Measurements from ENCODE around the gene PAQR8. TPM values are rescaled to one million over a fixed set of nuclear protein-coding genes. Genes with fewer than 3 reads are reported as not detected.

The PAQR8 gene
- total and polyA plus RNA-seq, 2 of the 13 experiments (the other 11 are each of a cell fraction or from before 2014, with no cell fraction given): 37.7 to 50.7 TPM

DNA sequence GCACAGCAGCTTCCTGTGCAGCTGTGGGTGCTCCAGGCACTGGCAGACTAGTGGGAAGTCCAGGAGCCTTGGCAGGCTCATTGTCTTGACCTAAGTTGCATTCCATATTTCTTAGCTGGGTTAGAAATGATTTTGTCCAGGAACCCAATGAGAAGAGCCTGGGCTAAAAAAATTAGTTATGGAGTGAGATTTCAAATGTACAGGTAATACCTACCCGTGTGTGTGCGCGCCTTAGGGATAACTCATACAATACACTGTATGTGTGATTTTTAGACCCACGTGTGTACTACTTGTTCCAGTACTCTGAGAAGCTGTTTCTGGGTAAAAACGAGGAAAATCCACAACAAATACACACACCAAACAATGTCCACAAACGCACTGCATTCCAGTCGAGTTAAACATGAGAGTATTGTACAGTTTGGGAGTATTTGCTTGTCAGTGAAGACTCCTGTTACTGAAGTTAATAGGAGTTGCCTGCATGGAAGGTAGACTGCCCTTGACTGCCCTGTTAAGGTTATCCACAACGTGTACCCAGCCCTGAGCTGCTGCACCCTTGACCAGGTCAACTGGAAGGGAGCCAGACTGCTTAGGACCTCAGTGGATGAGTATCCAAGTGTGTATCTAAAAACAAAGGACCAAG, 1.4 kb downstream of the PAQR8 start (continued):
- TF ChIP-seq ARHGAP35 (CRISPR knock-in tag; IDR thresholded peaks at IDR 0.05; ENCODE audit: borderline replicate concordance) (no peak), DNMT3B (CRISPR knock-in tag; conservative IDR thresholded peaks at IDR 0.05) (no peak), RARA (CRISPR knock-in tag; IDR thresholded peaks at IDR 0.05) (peak; percentile 98), TOE1 (CRISPR knock-in tag; IDR thresholded peaks at IDR 0.05) (no peak), KDM4B (CRISPR knock-in tag; IDR thresholded peaks at IDR 0.05) (no peak), ELF3 (CRISPR knock-in tag; IDR thresholded peaks at IDR 0.05) (peak; percentile 18), NCOR1 (IDR thresholded peaks at IDR 0.05; ENCODE audit: borderline replicate concordance, low read length) (peak; percentile 47; the same call in 1 of the 2 replicates), ZNF33B (CRISPR knock-in tag; IDR thresholded peaks at IDR 0.05) (no peak), DNMT1 (CRISPR knock-in tag; IDR thresholded peaks at IDR 0.05) (no peak), ZNF556 (CRISPR knock-in tag; IDR thresholded peaks at IDR 0.05; ENCODE audit: borderline replicate concordance) (0 out of 2 replicates have a peak, but pooled peaks have one; percentile 44), ARNTL (CRISPR knock-in tag; IDR thresholded peaks at IDR 0.05) (no peak), ZNF543 (CRISPR knock-in tag; IDR thresholded peaks at IDR 0.05) (no peak), ZNF607 (CRISPR knock-in tag; IDR thresholded peaks at IDR 0.05; ENCODE audit: borderline replicate concordance) (no peak), IRF2 (CRISPR knock-in tag; IDR thresholded peaks at IDR 0.05) (peak; percentile 70; the same call in 1 of the 2 replicates), SP4 (CRISPR knock-in tag; IDR thresholded peaks at IDR 0.05) (no peak), NR1H2 (CRISPR knock-in tag; IDR thresholded peaks at IDR 0.05; ENCODE audit: borderline replicate concordance, low read depth) (no peak), BCL6 (CRISPR knock-in tag; IDR thresholded peaks at IDR 0.05) (peak; percentile 89)
- TF ChIP-seq, protein P1, sequence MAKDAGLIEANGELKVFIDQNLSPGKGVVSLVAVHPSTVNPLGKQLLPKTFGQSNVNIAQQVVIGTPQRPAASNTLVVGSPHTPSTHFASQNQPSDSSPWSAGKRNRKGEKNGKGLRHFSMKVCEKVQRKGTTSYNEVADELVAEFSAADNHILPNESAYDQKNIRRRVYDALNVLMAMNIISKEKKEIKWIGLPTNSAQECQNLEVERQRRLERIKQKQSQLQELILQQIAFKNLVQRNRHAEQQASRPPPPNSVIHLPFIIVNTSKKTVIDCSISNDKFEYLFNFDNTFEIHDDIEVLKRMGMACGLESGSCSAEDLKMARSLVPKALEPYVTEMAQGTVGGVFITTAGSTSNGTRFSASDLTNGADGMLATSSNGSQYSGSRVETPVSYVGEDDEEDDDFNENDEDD (CRISPR knock-in tag; IDR thresholded peaks at IDR 0.05; ENCODE audit: borderline replicate concordance): 0 out of 2 replicates have a peak, but pooled peaks have one; percentile 20
- TF ChIP-seq, protein P2, sequence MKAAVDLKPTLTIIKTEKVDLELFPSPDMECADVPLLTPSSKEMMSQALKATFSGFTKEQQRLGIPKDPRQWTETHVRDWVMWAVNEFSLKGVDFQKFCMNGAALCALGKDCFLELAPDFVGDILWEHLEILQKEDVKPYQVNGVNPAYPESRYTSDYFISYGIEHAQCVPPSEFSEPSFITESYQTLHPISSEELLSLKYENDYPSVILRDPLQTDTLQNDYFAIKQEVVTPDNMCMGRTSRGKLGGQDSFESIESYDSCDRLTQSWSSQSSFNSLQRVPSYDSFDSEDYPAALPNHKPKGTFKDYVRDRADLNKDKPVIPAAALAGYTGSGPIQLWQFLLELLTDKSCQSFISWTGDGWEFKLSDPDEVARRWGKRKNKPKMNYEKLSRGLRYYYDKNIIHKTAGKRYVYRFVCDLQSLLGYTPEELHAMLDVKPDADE (CRISPR knock-in tag; IDR thresholded peaks at IDR 0.05): no peak
- TF ChIP-seq, protein P3, sequence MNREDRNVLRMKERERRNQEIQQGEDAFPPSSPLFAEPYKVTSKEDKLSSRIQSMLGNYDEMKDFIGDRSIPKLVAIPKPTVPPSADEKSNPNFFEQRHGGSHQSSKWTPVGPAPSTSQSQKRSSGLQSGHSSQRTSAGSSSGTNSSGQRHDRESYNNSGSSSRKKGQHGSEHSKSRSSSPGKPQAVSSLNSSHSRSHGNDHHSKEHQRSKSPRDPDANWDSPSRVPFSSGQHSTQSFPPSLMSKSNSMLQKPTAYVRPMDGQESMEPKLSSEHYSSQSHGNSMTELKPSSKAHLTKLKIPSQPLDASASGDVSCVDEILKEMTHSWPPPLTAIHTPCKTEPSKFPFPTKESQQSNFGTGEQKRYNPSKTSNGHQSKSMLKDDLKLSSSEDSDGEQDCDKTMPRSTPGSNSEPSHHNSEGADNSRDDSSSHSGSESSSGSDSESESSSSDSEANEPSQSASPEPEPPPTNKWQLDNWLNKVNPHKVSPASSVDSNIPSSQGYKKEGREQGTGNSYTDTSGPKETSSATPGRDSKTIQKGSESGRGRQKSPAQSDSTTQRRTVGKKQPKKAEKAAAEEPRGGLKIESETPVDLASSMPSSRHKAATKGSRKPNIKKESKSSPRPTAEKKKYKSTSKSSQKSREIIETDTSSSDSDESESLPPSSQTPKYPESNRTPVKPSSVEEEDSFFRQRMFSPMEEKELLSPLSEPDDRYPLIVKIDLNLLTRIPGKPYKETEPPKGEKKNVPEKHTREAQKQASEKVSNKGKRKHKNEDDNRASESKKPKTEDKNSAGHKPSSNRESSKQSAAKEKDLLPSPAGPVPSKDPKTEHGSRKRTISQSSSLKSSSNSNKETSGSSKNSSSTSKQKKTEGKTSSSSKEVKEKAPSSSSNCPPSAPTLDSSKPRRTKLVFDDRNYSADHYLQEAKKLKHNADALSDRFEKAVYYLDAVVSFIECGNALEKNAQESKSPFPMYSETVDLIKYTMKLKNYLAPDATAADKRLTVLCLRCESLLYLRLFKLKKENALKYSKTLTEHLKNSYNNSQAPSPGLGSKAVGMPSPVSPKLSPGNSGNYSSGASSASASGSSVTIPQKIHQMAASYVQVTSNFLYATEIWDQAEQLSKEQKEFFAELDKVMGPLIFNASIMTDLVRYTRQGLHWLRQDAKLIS (CRISPR knock-in tag; IDR thresholded peaks at IDR 0.05): no peak
- TF ChIP-seq, protein P4, sequence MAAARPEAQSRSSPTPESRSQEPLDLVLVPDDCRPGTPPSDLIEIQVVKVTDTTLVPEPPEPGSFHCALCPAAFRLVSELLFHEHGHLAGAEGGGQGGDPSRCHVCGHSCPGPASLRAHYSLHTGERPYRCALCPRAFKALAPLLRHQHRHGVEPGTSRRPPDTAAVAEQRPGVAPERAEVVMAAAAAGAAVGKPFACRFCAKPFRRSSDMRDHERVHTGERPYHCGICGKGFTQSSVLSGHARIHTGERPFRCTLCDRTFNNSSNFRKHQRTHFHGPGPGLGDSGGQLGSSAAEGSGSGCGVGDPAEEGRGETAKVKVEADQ (CRISPR knock-in tag; IDR thresholded peaks at IDR 0.05; ENCODE audit: borderline replicate concordance): no peak
- TF ChIP-seq, protein P5, sequence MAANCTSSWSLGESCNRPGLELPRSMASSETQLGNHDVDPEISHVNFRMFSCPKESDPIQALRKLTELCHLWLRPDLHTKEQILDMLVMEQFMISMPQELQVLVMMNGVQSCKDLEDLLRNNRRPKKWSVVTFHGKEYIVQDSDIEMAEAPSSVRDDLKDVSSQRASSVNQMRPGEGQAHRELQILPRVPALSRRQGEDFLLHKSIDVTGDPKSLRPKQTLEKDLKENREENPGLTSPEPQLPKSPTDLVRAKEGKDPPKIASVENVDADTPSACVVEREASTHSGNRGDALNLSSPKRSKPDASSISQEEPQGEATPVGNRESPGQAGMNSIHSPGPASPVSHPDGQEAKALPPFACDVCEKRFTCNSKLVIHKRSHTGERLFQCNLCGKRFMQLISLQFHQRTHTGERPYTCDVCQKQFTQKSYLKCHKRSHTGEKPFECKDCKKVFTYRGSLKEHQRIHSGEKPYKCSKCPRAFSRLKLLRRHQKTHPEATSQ (CRISPR knock-in tag; IDR thresholded peaks at IDR 0.05; ENCODE audit: borderline replicate concordance): no peak
